HFF-Myc (cell line): ENCODE data around the gene PDE7B.

Source experiments
- DNase-seq: peaks from one replicate; pipeline ENCODE4 v3.0.0-alpha.2; 2011; ENCODE audit warnings: low read depth; ENCODE audit errors: extremely low read depth
- H3K4me3 ChIP-seq: replicated peaks from 2 replicates; pipeline ENCODE4 v1.5.1; 2011; ENCODE audit warnings: low read depth, mild to moderate bottlenecking, control low read depth, low read length
- TF ChIP-seq, protein P1 (sequence below): IDR thresholded peaks from 2 replicates; pipeline ENCODE4 v1.5.1; 2012; ENCODE audit warnings: mild to moderate bottlenecking, low read depth, low read length, control low read depth; ENCODE audit errors: missing control alignments

PDE7B gene

DNA sequence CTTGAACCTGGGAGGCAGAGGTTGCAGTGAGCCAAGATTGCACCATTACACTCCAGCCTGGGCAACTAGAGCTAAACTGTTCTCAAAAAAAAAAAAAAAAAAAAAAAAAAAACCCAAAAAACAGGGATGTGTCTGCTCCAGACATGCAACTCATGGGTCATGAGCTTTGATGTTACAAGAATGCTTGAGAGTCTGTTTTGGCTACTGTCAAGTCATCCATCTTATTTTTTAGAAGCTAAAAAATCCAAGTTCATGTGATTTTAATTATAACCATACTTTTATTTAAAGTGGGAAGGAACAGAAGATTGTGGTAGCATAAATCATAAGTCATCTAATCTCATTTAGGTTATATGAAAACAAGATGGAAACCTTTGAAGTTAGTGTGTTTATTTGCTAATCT, 120.6 kb downstream of the PDE7B start:
- no peak for DNase-seq
- no peak overlapping the region for H3K4me3 ChIP-seq
- TF ChIP-seq, protein P1, sequence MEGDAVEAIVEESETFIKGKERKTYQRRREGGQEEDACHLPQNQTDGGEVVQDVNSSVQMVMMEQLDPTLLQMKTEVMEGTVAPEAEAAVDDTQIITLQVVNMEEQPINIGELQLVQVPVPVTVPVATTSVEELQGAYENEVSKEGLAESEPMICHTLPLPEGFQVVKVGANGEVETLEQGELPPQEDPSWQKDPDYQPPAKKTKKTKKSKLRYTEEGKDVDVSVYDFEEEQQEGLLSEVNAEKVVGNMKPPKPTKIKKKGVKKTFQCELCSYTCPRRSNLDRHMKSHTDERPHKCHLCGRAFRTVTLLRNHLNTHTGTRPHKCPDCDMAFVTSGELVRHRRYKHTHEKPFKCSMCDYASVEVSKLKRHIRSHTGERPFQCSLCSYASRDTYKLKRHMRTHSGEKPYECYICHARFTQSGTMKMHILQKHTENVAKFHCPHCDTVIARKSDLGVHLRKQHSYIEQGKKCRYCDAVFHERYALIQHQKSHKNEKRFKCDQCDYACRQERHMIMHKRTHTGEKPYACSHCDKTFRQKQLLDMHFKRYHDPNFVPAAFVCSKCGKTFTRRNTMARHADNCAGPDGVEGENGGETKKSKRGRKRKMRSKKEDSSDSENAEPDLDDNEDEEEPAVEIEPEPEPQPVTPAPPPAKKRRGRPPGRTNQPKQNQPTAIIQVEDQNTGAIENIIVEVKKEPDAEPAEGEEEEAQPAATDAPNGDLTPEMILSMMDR: no peak

DNA sequence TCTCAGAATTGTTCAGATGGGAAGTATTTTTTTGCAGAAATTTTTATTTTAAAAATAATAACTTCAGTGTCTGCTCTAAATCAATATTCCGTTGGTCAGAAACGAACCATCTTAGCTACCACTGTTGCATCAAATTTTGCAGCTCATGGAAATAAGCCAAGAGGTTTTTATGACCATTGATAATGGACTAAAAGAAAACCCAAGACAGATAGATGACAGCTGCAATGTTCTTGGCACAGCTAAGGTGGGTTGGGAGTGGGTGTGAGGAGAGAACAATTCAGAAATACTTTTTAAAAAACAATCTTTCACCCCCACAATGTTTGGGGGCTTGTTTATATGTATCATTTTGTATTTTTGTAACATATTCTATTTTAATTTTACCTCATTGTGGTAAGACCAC, 121.1 kb downstream of the PDE7B start:
- no peak for DNase-seq
- TF ChIP-seq, protein P1: no peak
- no peak overlapping the region for H3K4me3 ChIP-seq

DNA sequence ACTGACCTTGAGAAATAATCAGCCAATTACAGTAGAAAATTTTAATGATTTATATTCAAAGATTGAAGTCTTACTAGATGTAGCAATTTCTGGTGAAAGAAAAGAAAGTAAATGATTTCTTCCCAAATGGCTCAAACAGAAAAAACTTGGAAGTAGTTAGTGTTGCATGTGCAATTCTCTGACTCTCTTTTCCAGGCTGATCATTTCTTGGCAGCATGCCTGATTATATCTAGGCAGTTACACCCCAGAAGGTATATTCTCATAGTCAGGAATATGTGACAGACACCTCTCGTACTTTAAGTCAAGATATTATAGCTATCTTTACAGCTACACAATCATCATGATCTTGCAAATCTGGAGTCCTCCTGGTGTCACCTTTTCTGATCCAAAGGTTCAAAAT, 122.9 kb downstream of the PDE7B start:
- DNase-seq: no peak
- H3K4me3 ChIP-seq: no peak overlapping the region
- TF ChIP-seq, protein P1: no peak

DNA sequence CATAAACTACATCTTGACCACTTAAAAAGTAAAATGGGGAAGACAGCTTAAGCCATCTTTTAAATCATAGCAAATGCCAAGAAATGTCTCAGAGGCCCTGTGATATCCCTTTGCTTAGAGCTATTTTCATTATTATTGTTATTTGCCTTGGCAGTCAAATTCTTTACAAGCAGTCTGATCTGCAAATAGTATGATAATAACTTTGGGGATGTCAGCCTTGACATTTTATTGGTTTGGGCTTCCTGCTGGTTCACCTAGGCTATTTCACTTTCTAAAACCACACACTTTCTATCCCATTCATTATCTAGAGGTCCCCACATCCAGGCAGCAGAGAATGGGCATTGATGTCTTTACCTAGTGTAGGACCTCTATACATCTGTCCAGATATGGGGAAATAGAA, 125.1 kb downstream of the PDE7B start:
- TF ChIP-seq, protein P1: no peak
- no peak for DNase-seq
- H3K4me3 ChIP-seq: no peak overlapping the region

DNA sequence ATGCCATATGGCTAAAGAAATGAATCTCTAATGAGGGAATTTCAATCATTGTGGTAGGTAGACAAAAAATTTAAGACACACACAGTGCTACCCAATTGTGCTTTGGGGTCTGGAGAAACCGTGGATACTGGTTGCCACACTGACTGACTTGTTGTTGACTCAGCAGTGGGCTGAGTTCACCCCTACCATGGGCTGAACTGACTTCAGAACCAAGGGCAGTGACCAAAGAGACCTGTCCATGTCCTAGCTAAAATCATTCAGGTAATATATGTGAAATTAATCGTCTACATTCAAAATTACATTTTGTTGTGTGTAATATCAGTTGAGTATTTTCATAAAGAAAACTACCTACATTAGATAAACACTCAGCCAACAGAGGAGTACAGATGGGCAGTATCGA, 131.6 kb downstream of the PDE7B start:
- TF ChIP-seq, protein P1: no peak
- no peak overlapping the region for H3K4me3 ChIP-seq
- no peak for DNase-seq

DNA sequence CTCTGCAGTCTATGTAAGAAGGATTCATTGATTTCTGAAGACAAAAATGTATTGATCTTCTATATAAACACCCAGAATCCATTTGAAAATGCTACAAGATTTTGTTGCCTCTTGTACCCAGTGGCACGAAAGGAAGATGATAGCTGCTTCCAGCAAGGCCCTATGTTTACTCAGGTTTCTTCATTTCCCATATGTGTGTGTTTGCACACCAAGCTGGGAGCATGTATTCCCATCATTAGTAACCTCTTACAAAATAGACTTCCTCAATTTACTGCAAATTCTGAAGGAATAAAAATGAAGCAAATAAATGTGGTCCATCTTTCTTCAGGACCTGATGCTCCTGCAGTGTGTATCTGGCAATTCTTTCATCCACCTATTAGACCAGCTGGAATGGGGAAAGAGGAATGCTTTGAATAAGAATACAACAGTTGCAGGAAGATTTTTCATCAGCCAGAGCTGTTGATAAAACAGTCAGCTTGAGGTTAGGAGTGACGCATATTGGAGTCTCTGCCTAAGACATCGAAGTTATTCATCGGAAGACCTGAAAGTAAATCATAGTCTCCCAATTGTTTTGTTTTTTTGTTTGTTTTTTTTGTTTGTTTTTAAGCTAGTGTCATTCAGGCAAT, 132.3 kb downstream of the PDE7B start:
- no peak overlapping the region for H3K4me3 ChIP-seq
- TF ChIP-seq, protein P1: no peak
- DNase-seq: no peak

DNA sequence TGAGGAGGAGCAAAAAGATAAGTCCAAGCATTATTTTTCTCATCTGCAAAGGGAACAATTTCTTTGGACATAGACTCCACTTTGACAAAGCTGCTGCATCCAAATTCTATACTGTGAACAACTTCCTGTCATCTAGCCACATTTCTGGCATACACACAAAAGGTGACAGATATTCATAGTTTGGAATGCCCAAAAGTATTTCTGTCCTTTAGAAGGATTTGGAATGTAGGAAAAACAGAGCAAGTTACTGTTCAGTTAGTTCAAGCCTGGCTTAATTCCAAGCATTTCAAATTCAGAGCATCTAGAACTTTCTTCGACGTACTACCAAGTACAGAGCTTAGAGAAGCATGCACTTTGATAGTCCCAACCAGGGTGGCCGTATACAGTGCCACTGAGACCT, 134.0 kb downstream of the PDE7B start:
- DNase-seq: no peak
- TF ChIP-seq, protein P1: no peak

More for the DNA sequence above, 134.0 kb downstream of the PDE7B start:
- no peak overlapping the region for H3K4me3 ChIP-seq
